Endothelial cell of umbilical vein (primary cell): ENCODE results near the gene SLC1A1. TPM values are rescaled to one million over a fixed set of nuclear protein-coding genes. Genes with fewer than 3 reads are reported as not detected.

Experiments used
- BruUV-seq: library from RNA; stranded (reverse); fragments of 400-500 nt; replicated peaks from 2 replicates; lab custom pipeline; 2021; lab: Mats Ljungman, UMichigan
- CTCF ChIA-PET: fragments of 300-600, 350-600 bp; sonication (Branson Sonifier 250); formaldehyde crosslinking; loops from one replicate; lab custom pipeline; 2021; ENCODE audit warnings: antibody characterized with exemption, inconsistent platforms; lab: Charles Lee
- POLR2A ChIA-PET: fragments of 300-600, 350-600 bp; sonication (Branson Sonifier 250); formaldehyde crosslinking; loops from one replicate; lab custom pipeline; 2021; ENCODE audit warnings: antibody characterized with exemption, inconsistent platforms; lab: Charles Lee
- DNase-seq: peaks from one replicate; pipeline ENCODE4 v3.0.0-alpha.2; 2011; ENCODE audit warnings: low read depth, low spot score
- FAIRE-seq: peaks from 2 replicates; lab custom pipeline; 2011; peaks lifted over from hg19 to GRCh38; lab: Jason Lieb, UNC
- H2AFZ ChIP-seq: 2 replicates; pipeline ENCODE4 v1.6.0; 2012; ENCODE audit warnings: low read depth, low read length, control low read depth, inconsistent platforms
- H3K27ac ChIP-seq: 2 replicates; pipeline ENCODE4 v1.5.1; 2011; ENCODE audit warnings: low read depth, mild to moderate bottlenecking, control low read depth, low read length, moderate library complexity; ENCODE audit not compliant: insufficient read depth
- H3K27me3 ChIP-seq, 2 experiments: 2 replicates each; pipeline versions ENCODE4 v1.6.0 to v1.6.1; 2011; ENCODE audit warnings: low read length in 2 of 2, mixed read lengths in 1 of 2; ENCODE audit not compliant: control insufficient read depth in 2 of 2, insufficient read depth in 2 of 2
- H3K36me3 ChIP-seq, 2 experiments: 2 replicates in 1 of 2; 3 replicates in 1 of 2; pipeline ENCODE4 v1.5.1; 2011; ENCODE audit warnings: low read length in 2 of 2, mild to moderate bottlenecking in 1 of 2, moderate library complexity in 1 of 2; ENCODE audit not compliant: control insufficient read depth in 2 of 2, insufficient read depth in 2 of 2; ENCODE audit errors: extremely low read depth in 1 of 2
- H3K4me1 ChIP-seq: 3 replicates; pipeline ENCODE4 v1.5.1; 2011; ENCODE audit warnings: mild to moderate bottlenecking, low read length; ENCODE audit not compliant: control insufficient read depth, insufficient read depth; ENCODE audit errors: extremely low read depth
- H3K4me2 ChIP-seq: 2 replicates; pipeline ENCODE4 v1.6.1; 2011; ENCODE audit warnings: low read length, control low read depth, mixed read lengths; ENCODE audit not compliant: insufficient read depth
- H3K4me3 ChIP-seq, 3 experiments: fragments of 200-600 bp in 1 of 3; sonication (generic), shearing (Covaris generic) in 1 of 3; replicated peaks in 1 of 3; 2 replicates each; pipeline ENCODE4 v1.5.1; 2011 to 2016; ENCODE audit warnings: control low read depth in 3 of 3, low read length in 3 of 3, mild to moderate bottlenecking in 2 of 3, inconsistent platforms in 1 of 3, low read depth in 1 of 3, moderate library complexity in 1 of 3; ENCODE audit not compliant: insufficient read depth in 1 of 3
- H3K79me2 ChIP-seq: 2 replicates; pipeline ENCODE4 v1.6.0; 2012; ENCODE audit warnings: low read length, inconsistent platforms; ENCODE audit not compliant: control insufficient read depth, insufficient read depth
- H3K9ac ChIP-seq: replicated peaks from 2 replicates; pipeline ENCODE3; 2011; ENCODE audit warnings: low read length, control low read depth; ENCODE audit not compliant: insufficient read depth; ENCODE audit errors: extremely low read depth
- H3K9me1 ChIP-seq: replicated peaks from 3 replicates; pipeline ENCODE4 v1.6.0; 2011; ENCODE audit warnings: mild to moderate bottlenecking, low read length; ENCODE audit not compliant: control insufficient read depth, insufficient read depth; ENCODE audit errors: extremely low read depth
- H3K9me3 ChIP-seq: replicated peaks from 2 replicates; pipeline ENCODE4 v1.5.1; 2012; ENCODE audit warnings: low read length, inconsistent platforms; ENCODE audit not compliant: control insufficient read depth, insufficient read depth
- H4K20me1 ChIP-seq: replicated peaks from 2 replicates; pipeline ENCODE3; 2011; ENCODE audit warnings: mild to moderate bottlenecking, low read length; ENCODE audit not compliant: control insufficient read depth, insufficient read depth; ENCODE audit errors: extremely low read depth
- CTCF ChIP-seq, 2 donors: IDR thresholded peaks; 1 replicate in 1 of 2; 2 replicates in 1 of 2; pipeline ENCODE4 v1.5.1; 2011; ENCODE audit warnings: low read length in 2 of 2, mild to moderate bottlenecking in 2 of 2, moderate library complexity in 2 of 2, control low read depth in 1 of 2, inconsistent platforms in 1 of 2, low read depth in 1 of 2; ENCODE audit not compliant: insufficient read depth in 1 of 2; ENCODE audit errors: extremely low read depth in 1 of 2
- EZH2 ChIP-seq: IDR thresholded peaks from 2 replicates; pipeline ENCODE4 v1.6.1; 2012; ENCODE audit warnings: borderline replicate concordance, low read depth, mild to moderate bottlenecking, moderate library complexity, low read length, inconsistent platforms; ENCODE audit not compliant: severe bottlenecking
- FOS ChIP-seq: IDR thresholded peaks from 2 replicates; pipeline ENCODE4 v1.6.1; 2011; ENCODE audit warnings: mild to moderate bottlenecking, low read length, moderate library complexity, borderline replicate concordance; ENCODE audit not compliant: insufficient read depth
- GATA2 ChIP-seq: IDR thresholded peaks from 2 replicates; pipeline ENCODE4 v1.7.0; 2011; ENCODE audit warnings: low read depth, mild to moderate bottlenecking, moderate library complexity, mixed read lengths, low read length; ENCODE audit not compliant: insufficient read length, insufficient read depth
- JUN ChIP-seq: IDR thresholded peaks from 2 replicates; pipeline ENCODE4 v1.6.1; 2011; ENCODE audit warnings: borderline replicate concordance, low read depth; ENCODE audit not compliant: insufficient read length, insufficient read depth
- MYC ChIP-seq: IDR thresholded peaks from one replicate; pipeline ENCODE4 v1.6.1; 2011; ENCODE audit warnings: mild to moderate bottlenecking, low read depth, low read length
- POLR2A ChIP-seq: IDR thresholded peaks from 2 replicates; pipeline ENCODE4 v1.6.1; 2012; ENCODE audit warnings: low read depth, mild to moderate bottlenecking, control low read depth, low read length
- POLR2AphosphoS5 ChIP-seq: IDR thresholded peaks from 2 replicates; pipeline ENCODE4 v1.6.1; 2012; ENCODE audit warnings: low read depth, mild to moderate bottlenecking, control low read depth, low read length, moderate library complexity; ENCODE audit not compliant: insufficient read depth
- dilution Hi-C: fragments of 300-500 bp; cut with MboI; formaldehyde crosslinking; loops from one replicate; pipeline ENCODE4 v1.15.0; 2019; ENCODE audit warnings: low sequenced_read_pairs; ENCODE audit not compliant: extremely low pct_ligation_motif_present
- intact Hi-C: fragments of 100-400 bp; cut with micrococcal nuclease; formaldehyde crosslinking; loops from one replicate; pipeline ENCODE4 v1.10.0; 2022
- polyA plus RNA-seq, 4 experiments: library from polyadenylated mRNA; depleted of rRNA in 3 of 4; stranded (reverse) in 3 of 4; unstranded in 1 of 4; fragments of >200 nt; gene quantifications; 2 replicates each; pipeline versions ENCODE4 v1.2.1 to v1.2.3, GENCODE V29; 2011 to 2012; ENCODE audit warnings: missing spikeins in 1 of 4
- total RNA-seq: library from RNA; stranded (reverse); gene quantifications from 2 replicates; pipeline ENCODE4 v1.2.3, GENCODE V29; 2021
- TF ChIP-seq, protein P1 (sequence below): IDR thresholded peaks from 2 replicates; pipeline ENCODE4 v1.6.1; 2011; ENCODE audit not compliant: insufficient read depth, insufficient read length

Gene SLC1A1
- total and polyA plus RNA-seq, 2 donors (not counting 3 experiments of a cell fraction or from before 2014, with no cell fraction given), result 5.8 to 8.3 TPM

DNA sequence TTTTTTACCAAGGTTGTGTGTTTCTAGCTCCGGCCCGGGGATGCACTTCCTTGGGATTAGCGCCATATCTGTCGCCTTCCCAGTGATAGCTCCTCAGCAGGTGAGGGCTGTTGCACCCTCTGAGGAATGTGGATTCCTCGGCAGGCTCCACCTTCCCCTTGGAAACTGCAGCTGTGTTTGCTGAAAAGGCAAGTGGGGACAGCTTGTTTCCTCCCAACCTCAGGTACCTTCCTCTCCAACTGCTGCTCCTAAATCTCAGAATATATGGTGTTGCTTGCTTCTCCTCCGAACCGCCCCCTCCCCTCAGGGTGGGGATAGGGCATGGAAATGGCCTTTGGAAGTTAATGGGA is 1.3 kb downstream of the SLC1A1 start:
- ChIA-PET CTCF (interaction anchor here (0.7 to 1.4 kb wide), 6 partner anchors 57 to 258 kb away, joined by 3 to 5 read pairs (median 4); no protein-coding TSS in a partner anchor), POLR2A (interaction anchor here (1.0 kb wide), 1 partner anchor 67 kb away, joined by 4 read pairs; no protein-coding TSS in a partner anchor)
- H3K27ac ChIP-seq, result no peak overlapping the region
- peak overlapping the region; percentile 92 for H3K4me2 ChIP-seq
- DNase-seq, result no peak
- dilution Hi-C loops, result no loop called here
- BruUV-seq, result TSS peak; percentile 27
- H3K9me3 ChIP-seq, result no peaks in the 10 kb centered on the region
- FAIRE-seq, result no peak
- H3K4me3 ChIP-seq, result peak overlapping the region in 2 of 3 experiments; percentile 84 to 90
- H4K20me1 ChIP-seq, result no peaks in the 10 kb centered on the region
- TF ChIP-seq GATA2 (no peak), MYC (no peak), JUN (no peak), EZH2 (no peak), CTCF (IDR thresholded peaks at IDR 0.05; ENCODE audit: extremely low read depth in 1 of 2, insufficient read depth in 1 of 2, low read depth in 1 of 2, low read length in 2 of 2) (no peak), POLR2A (no peak), FOS (no peak), POLR2AphosphoS5 (no peak)
- TF ChIP-seq, protein P1, sequence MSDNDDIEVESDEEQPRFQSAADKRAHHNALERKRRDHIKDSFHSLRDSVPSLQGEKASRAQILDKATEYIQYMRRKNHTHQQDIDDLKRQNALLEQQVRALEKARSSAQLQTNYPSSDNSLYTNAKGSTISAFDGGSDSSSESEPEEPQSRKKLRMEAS, result no peak
- intact Hi-C loops, result loop anchor here (1.0 to 5.0 kb wide), 5 partner anchors 63 to 251 kb away; partner anchors contain the start of gene AK3
- no peaks in the 10 kb centered on the region for H3K9me1 ChIP-seq
- H3K9ac ChIP-seq, result peak overlapping the region; percentile 32
- H3K27me3 ChIP-seq, result no peaks in the 10 kb centered on the region
- H3K4me1 ChIP-seq, result peaks cover 37% of the 10 kb centered on the region
- peaks cover 42% of the 10 kb centered on the region for H3K79me2 ChIP-seq
- no peaks in the 10 kb centered on the region for H3K36me3 ChIP-seq
- peak overlapping the region; percentile 31 for H2AFZ ChIP-seq
